ENCODE results near the gene EIF3A.

DNA sequence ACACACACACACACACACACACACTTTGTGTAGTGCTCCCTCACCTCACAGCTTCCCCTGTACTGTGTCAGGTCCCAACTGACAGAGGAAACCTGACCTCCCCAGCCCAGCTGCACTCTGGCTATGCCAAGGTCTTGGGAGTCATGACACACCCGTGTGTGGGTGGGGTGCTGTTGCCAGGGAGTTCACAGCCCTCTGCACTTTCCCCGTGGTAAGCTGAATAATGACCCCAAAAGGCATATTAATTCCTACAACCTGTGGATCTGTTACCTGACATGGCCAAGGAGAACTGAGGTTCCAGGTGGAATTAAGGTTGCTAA, 60.0 kb downstream of the EIF3A start:
- no peak for TF ChIP-seq ZNF311 (CRISPR knock-in tag; IDR thresholded peaks at IDR 0.05)
- peak; percentile 17; the same call in 1 of the 2 replicates for TF ChIP-seq EGR1 (conservative IDR thresholded peaks at IDR 0.05)
- TF ChIP-seq JUNB (CRISPR knock-in tag; conservative IDR thresholded peaks at IDR 0.05): no peak
- TF ChIP-seq, protein P1, sequence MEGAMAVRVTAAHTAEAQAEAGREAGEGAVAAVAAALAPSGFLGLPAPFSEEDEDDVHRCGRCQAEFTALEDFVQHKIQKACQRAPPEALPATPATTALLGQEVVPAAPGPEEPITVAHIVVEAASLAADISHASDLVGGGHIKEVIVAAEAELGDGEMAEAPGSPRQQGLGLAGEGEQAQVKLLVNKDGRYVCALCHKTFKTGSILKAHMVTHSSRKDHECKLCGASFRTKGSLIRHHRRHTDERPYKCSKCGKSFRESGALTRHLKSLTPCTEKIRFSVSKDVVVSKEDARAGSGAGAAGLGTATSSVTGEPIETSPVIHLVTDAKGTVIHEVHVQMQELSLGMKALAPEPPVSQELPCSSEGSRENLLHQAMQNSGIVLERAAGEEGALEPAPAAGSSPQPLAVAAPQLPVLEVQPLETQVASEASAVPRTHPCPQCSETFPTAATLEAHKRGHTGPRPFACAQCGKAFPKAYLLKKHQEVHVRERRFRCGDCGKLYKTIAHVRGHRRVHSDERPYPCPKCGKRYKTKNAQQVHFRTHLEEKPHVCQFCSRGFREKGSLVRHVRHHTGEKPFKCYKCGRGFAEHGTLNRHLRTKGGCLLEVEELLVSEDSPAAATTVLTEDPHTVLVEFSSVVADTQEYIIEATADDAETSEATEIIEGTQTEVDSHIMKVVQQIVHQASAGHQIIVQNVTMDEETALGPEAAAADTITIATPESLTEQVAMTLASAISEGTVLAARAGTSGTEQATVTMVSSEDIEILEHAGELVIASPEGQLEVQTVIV (CRISPR knock-in tag; IDR thresholded peaks at IDR 0.05; ENCODE audit: borderline replicate concordance): no peak
- no peak for TF ChIP-seq SREBF1 (IDR thresholded peaks at IDR 0.05; ENCODE audit: borderline replicate concordance, low read depth, low read length)
- no peak for TF ChIP-seq FOSL1 (tag; conservative IDR thresholded peaks at IDR 0.05)
- no peak for TF ChIP-seq CBFB (CRISPR knock-in tag; IDR thresholded peaks at IDR 0.05)
- no peak for TF ChIP-seq HMG20A (CRISPR knock-in tag; conservative IDR thresholded peaks at IDR 0.05)
- no peak for TF ChIP-seq NR2F6 (CRISPR knock-in tag; IDR thresholded peaks at IDR 0.05)
- no peak for TF ChIP-seq GABPA (tag; conservative IDR thresholded peaks at IDR 0.05; ENCODE audit: low read depth)
- TF ChIP-seq EZH2 (IDR thresholded peaks at IDR 0.05; ENCODE audit: borderline replicate concordance, low read depth, low read length): no peak
- no peak for TF ChIP-seq L3MBTL2 (IDR thresholded peaks at IDR 0.05)

Measured in K562 (cell line).